Activated CD4-positive, alpha-beta T cell treated with anti-CD3 and anti-CD28 coated beads, Interleukin-2, amount 10 ng/mL, durations not matched to agents 24 days and 14 days (primary cell): ENCODE data around the gene LMO3. TPM values are rescaled to one million over a fixed set of nuclear protein-coding genes. Genes with fewer than 3 reads are reported as not detected.

ENCODE experiments used
- DNase-seq: peaks from one replicate; pipeline ENCODE4 v3.0.0; 2022
- H3K27ac Mint-ChIP-seq: one replicate; pipeline ENCODE4 v1.8.0; 2022; ENCODE audit warnings: mild to moderate bottlenecking, mixed read lengths
- H3K27me3 Mint-ChIP-seq: one replicate; pipeline ENCODE4 v1.8.0; 2022; ENCODE audit warnings: mixed read lengths
- H3K36me3 Mint-ChIP-seq: one replicate; pipeline ENCODE4 v1.8.0; 2022; ENCODE audit warnings: low read depth, mild to moderate bottlenecking, mixed read lengths
- H3K4me1 Mint-ChIP-seq: one replicate; pipeline ENCODE4 v1.8.0; 2021; ENCODE audit warnings: mixed read lengths
- H3K4me3 Mint-ChIP-seq: one replicate; pipeline ENCODE4 v1.8.0; 2022; ENCODE audit warnings: mild to moderate bottlenecking, moderate library complexity, mixed read lengths
- H3K9me3 Mint-ChIP-seq: one replicate; pipeline ENCODE4 v1.8.0; 2021; ENCODE audit warnings: mixed read lengths
- intact Hi-C: fragments of 100-400 bp; cut with micrococcal nuclease; formaldehyde crosslinking; loops from one replicate; pipeline ENCODE4 v1.15.1; 2023
- total RNA-seq: library from RNA; stranded (reverse); gene quantifications from 2 replicates; pipeline ENCODE4 v1.2.3, GENCODE V29; 2022

LMO3 gene
- total RNA-seq, 1 donor from 2014 or later: not detected

- Mint-ChIP-seq H3K27me3 (peaks cover 55% of the 10 kb centered on the region), H3K27ac (no peak overlapping the region), H3K36me3 (no peaks in the 10 kb centered on the region), H3K4me1 (peaks cover 6% of the 10 kb centered on the region), H3K4me3 (no peak overlapping the region), H3K9me3 (no peaks in the 10 kb centered on the region)
- intact Hi-C loops: no loop called here
- DNase-seq: no peak
These were observed 1.0 kb upstream of the LMO3 start for GRCh38 chr12:16606991-16607390.

GRCh38 chr12:16606201-16606849 lies 363 bp upstream of the LMO3 start:
- Mint-ChIP-seq H3K36me3 (no peaks in the 10 kb centered on the region), H3K4me1 (peaks cover 6% of the 10 kb centered on the region), H3K27ac (no peak overlapping the region), H3K9me3 (no peaks in the 10 kb centered on the region), H3K27me3 (peaks cover 55% of the 10 kb centered on the region), H3K4me3 (no peak overlapping the region)
- no peak for DNase-seq
- intact Hi-C loops: no loop called here

- intact Hi-C loops: no loop called here
- Mint-ChIP-seq H3K4me1 (peaks cover 6% of the 10 kb centered on the region), H3K4me3 (peak overlapping the region; percentile 51), H3K27ac (no peak overlapping the region), H3K27me3 (peaks cover 55% of the 10 kb centered on the region), H3K36me3 (no peaks in the 10 kb centered on the region), H3K9me3 (no peaks in the 10 kb centered on the region)
- no peak for DNase-seq
These were observed 283 bp downstream of the LMO3 start for GRCh38 chr12:16605642-16606116.

- no peak overlapping the region for H3K4me3 Mint-ChIP-seq
- no peaks in the 10 kb centered on the region for H3K36me3 Mint-ChIP-seq
- intact Hi-C loops: no loop called here
- H3K27me3 Mint-ChIP-seq: peaks cover 47% of the 10 kb centered on the region
- H3K4me1 Mint-ChIP-seq: peaks cover 6% of the 10 kb centered on the region
- H3K9me3 Mint-ChIP-seq: no peaks in the 10 kb centered on the region
- no peak overlapping the region for H3K27ac Mint-ChIP-seq
- DNase-seq: no peak
These were observed 1.2 kb downstream of the LMO3 start for GRCh38 chr12:16604596-16605252.

GRCh38 chr12:16603916-16604575 lies 1.9 kb downstream of the LMO3 start:
- Mint-ChIP-seq H3K27me3 (peaks cover 43% of the 10 kb centered on the region), H3K36me3 (no peaks in the 10 kb centered on the region), H3K4me3 (no peak overlapping the region), H3K9me3 (no peaks in the 10 kb centered on the region), H3K27ac (no peak overlapping the region), H3K4me1 (peaks cover 2% of the 10 kb centered on the region)
- intact Hi-C loops: no loop called here
- no peak for DNase-seq

- no peaks in the 10 kb centered on the region for H3K36me3 Mint-ChIP-seq
- no peak overlapping the region for H3K4me3 Mint-ChIP-seq
- H3K27me3 Mint-ChIP-seq: peaks cover 41% of the 10 kb centered on the region
- no peaks in the 10 kb centered on the region for H3K9me3 Mint-ChIP-seq
- peaks cover 2% of the 10 kb centered on the region for H3K4me1 Mint-ChIP-seq
- intact Hi-C loops: no loop called here
- no peak overlapping the region for H3K27ac Mint-ChIP-seq
- no peak for DNase-seq
These were observed 2.6 kb downstream of the LMO3 start for GRCh38 chr12:16603260-16603915.

- intact Hi-C loops: no loop called here
- H3K36me3 Mint-ChIP-seq: no peaks in the 10 kb centered on the region
- DNase-seq: no peak
- H3K9me3 Mint-ChIP-seq: no peaks in the 10 kb centered on the region
- H3K4me3 Mint-ChIP-seq: no peak overlapping the region
- no peak overlapping the region for H3K27ac Mint-ChIP-seq
- H3K4me1 Mint-ChIP-seq: peaks cover 2% of the 10 kb centered on the region
- peaks cover 33% of the 10 kb centered on the region for H3K27me3 Mint-ChIP-seq
These were observed 3.5 kb downstream of the LMO3 start for GRCh38 chr12:16602412-16602811.

- Mint-ChIP-seq H3K27ac (no peak overlapping the region), H3K9me3 (no peaks in the 10 kb centered on the region), H3K36me3 (no peaks in the 10 kb centered on the region), H3K27me3 (peaks cover 14% of the 10 kb centered on the region), H3K4me1 (no peaks in the 10 kb centered on the region), H3K4me3 (no peak overlapping the region)
- no peak for DNase-seq
- intact Hi-C loops: no loop called here
These were observed 5.4 kb downstream of the LMO3 start for GRCh38 chr12:16600525-16600924.

- Mint-ChIP-seq H3K27me3 (peaks cover 6% of the 10 kb centered on the region), H3K36me3 (no peaks in the 10 kb centered on the region), H3K27ac (no peak overlapping the region), H3K4me1 (no peaks in the 10 kb centered on the region), H3K9me3 (no peaks in the 10 kb centered on the region), H3K4me3 (no peak overlapping the region)
- DNase-seq: no peak
- intact Hi-C loops: no loop called here
These were observed 6.9 kb downstream of the LMO3 start for GRCh38 chr12:16599081-16599480.

- no peak overlapping the region for H3K27ac Mint-ChIP-seq
- H3K9me3 Mint-ChIP-seq: no peaks in the 10 kb centered on the region
- DNase-seq: no peak
- no peak overlapping the region for H3K4me3 Mint-ChIP-seq
- H3K27me3 Mint-ChIP-seq: no peaks in the 10 kb centered on the region
- H3K4me1 Mint-ChIP-seq: no peaks in the 10 kb centered on the region
- H3K36me3 Mint-ChIP-seq: no peaks in the 10 kb centered on the region
- intact Hi-C loops: no loop called here
These were observed 11.2 kb downstream of the LMO3 start for GRCh38 chr12:16594797-16595196.

GRCh38 chr12:16593546-16593945 lies 12.4 kb downstream of the LMO3 start:
- H3K9me3 Mint-ChIP-seq: no peaks in the 10 kb centered on the region
- intact Hi-C loops: no loop called here
- no peak overlapping the region for H3K27ac Mint-ChIP-seq
- no peaks in the 10 kb centered on the region for H3K4me1 Mint-ChIP-seq
- DNase-seq: no peak
- H3K4me3 Mint-ChIP-seq: no peak overlapping the region
- H3K27me3 Mint-ChIP-seq: no peaks in the 10 kb centered on the region
- no peaks in the 10 kb centered on the region for H3K36me3 Mint-ChIP-seq

- Mint-ChIP-seq H3K4me1 (no peaks in the 10 kb centered on the region), H3K27me3 (no peaks in the 10 kb centered on the region), H3K9me3 (no peaks in the 10 kb centered on the region), H3K36me3 (no peaks in the 10 kb centered on the region), H3K4me3 (no peak overlapping the region), H3K27ac (no peak overlapping the region)
- intact Hi-C loops: no loop called here
- DNase-seq: no peak
These were observed 15.3 kb downstream of the LMO3 start for GRCh38 chr12:16590645-16591044.

GRCh38 chr12:16588812-16589211 lies 17.1 kb downstream of the LMO3 start:
- Mint-ChIP-seq H3K4me3 (no peak overlapping the region), H3K27me3 (no peaks in the 10 kb centered on the region), H3K27ac (no peak overlapping the region), H3K4me1 (no peaks in the 10 kb centered on the region), H3K36me3 (no peaks in the 10 kb centered on the region), H3K9me3 (no peaks in the 10 kb centered on the region)
- intact Hi-C loops: no loop called here
- no peak for DNase-seq

- no peak for DNase-seq
- H3K9me3 Mint-ChIP-seq: no peaks in the 10 kb centered on the region
- no peaks in the 10 kb centered on the region for H3K36me3 Mint-ChIP-seq
- H3K27ac Mint-ChIP-seq: no peak overlapping the region
- no peaks in the 10 kb centered on the region for H3K27me3 Mint-ChIP-seq
- intact Hi-C loops: no loop called here
- no peaks in the 10 kb centered on the region for H3K4me1 Mint-ChIP-seq
- no peak overlapping the region for H3K4me3 Mint-ChIP-seq
These were observed 18.4 kb downstream of the LMO3 start for GRCh38 chr12:16587514-16587913.
